Neural cell (in vitro differentiated cells): ENCODE data around the gene ATMIN.

ENCODE experiments used
- CTCF ChIP-seq: fragments of 450-650 bp; IDR thresholded peaks from 2 replicates; pipeline ENCODE4 v1.5.1; 2014; ENCODE audit warnings: antibody characterized with exemption, mild to moderate bottlenecking, moderate library complexity; ENCODE audit not compliant: poor library complexity, severe bottlenecking
- EZH2 ChIP-seq: fragments of 200-600, 300-800 bp; shearing (Covaris generic), sonication (generic); IDR thresholded peaks from 2 replicates; pipeline ENCODE4 v1.6.1; 2014; ENCODE audit warnings: antibody characterized with exemption, low read length, borderline replicate concordance, mild to moderate bottlenecking; ENCODE audit not compliant: insufficient read depth, poor library complexity, severe bottlenecking
- MXI1 ChIP-seq: fragments of 450-650 bp; conservative IDR thresholded peaks from 2 replicates; pipeline ENCODE4 v1.6.1; 2014; ENCODE audit warnings: antibody characterized with exemption, mild to moderate bottlenecking; ENCODE audit not compliant: poor library complexity, severe bottlenecking
- POLR2AphosphoS5 ChIP-seq: IDR thresholded peaks from 2 replicates; pipeline ENCODE4 v1.6.1; 2012
- RAD21 ChIP-seq: fragments of 450-650 bp; conservative IDR thresholded peaks from 2 replicates; pipeline ENCODE4 v1.6.1; 2014; ENCODE audit warnings: antibody characterized with exemption, mild to moderate bottlenecking, moderate library complexity
- REST ChIP-seq: IDR thresholded peaks from 2 replicates; pipeline ENCODE4 v1.6.1; 2012; ENCODE audit warnings: borderline replicate concordance
- TAF1 ChIP-seq: IDR thresholded peaks from 2 replicates; pipeline ENCODE4 v1.6.1; 2012; ENCODE audit warnings: low read depth

GRCh38 chr16:81003610-81004460 is 31.8 kb upstream of the ATMIN start:
- TF ChIP-seq POLR2AphosphoS5 (no peak), EZH2 (no peak), CTCF (no peak), RAD21 (no peak), MXI1 (no peak), TAF1 (no peak), REST (no peak)
